Measurements from ENCODE around the gene TNFRSF11A.

TNFRSF11A gene

GRCh38 chr18:62345909-62346308 lies 20.8 kb downstream of the TNFRSF11A start:
- DNase-seq: no peak

- no peak for DNase-seq
These were observed 21.4 kb downstream of the TNFRSF11A start for GRCh38 chr18:62346333-62347088.

DNA sequence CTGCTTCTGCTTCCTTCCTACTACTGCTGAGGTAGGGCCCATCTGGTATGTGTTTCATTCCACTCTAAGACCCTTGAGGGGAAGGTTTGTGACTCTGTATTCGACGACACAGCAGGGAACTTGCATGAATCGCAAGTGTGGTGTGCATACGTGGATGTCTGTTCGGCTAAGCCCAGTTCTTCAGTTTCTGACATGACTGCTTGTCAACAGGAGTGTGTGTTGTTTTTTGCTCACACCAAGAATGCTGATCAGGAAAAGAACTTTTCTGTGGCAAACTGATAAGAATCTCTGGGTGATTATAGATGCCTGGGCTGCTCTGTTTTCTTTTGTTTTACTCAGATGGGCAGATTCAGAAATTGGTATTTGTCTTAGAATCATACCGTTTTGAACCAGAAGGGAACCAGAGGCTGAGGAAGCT lies 22.0 kb downstream of the TNFRSF11A start:
- no peak for DNase-seq

DNA sequence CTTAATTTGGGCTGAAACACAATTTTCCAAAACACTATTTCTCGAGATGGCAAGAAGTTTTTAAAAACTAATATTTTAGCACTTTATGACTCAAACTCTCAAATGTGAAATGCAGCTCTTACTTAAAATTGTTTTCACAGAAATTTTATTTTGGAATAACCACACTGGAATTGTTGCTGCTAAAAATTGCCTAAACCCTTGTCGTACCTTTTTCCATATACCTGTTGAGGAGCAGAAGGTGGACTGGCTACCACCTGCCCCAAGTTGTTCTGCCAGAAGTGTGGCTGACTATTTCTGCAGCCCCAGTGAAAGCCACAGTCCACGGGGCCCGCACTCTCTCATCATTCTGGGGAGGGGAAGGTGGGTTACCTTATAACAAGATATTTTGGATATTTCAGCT lies 23.4 kb downstream of the TNFRSF11A start:
- no peak for DNase-seq

GRCh38 chr18:62353170-62353569 lies 28.1 kb downstream of the TNFRSF11A start:
- no peak for DNase-seq

- no peak for DNase-seq
These were observed 29.0 kb downstream of the TNFRSF11A start for GRCh38 chr18:62354151-62354550.

DNA sequence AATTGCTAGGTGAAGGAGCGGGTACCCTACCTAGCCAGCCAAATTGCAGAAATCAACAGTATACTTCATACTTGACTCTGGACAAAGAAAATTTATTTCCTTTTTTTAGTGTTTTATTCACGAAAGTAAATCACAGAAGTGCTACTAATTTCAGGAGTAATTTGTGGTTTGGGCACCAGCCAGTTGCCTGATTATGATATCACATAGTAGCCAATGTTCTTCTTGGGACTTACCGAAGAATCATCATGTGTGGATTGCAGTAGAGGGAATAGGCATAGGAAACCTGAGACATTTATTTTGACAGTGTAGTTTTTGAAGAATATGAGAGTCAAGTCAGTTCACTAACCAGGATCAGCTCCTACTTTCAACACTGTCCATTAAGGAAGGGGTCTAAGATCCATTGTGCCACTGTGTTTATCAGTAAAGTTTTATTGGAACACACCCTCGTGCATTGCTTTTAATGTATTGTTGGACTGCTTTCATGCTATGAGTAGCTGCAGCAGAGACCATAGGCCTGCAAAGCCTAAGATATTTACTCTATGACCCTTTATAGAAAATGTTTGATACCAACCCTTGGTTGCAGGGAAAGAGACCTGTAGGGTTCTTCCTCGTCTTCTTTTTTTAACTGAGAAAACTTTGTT lies 32.1 kb downstream of the TNFRSF11A start:
- no peak for DNase-seq

GRCh38 chr18:62360805-62361204 lies 35.7 kb downstream of the TNFRSF11A start:
- no peak for DNase-seq

GRCh38 chr18:62361288-62361687 lies 36.2 kb downstream of the TNFRSF11A start:
- no peak for DNase-seq

GRCh38 chr18:62364558-62364957 lies 39.4 kb downstream of the TNFRSF11A start:
- DNase-seq: no peak

- no peak for DNase-seq
These were observed 40.3 kb downstream of the TNFRSF11A start for GRCh38 chr18:62365420-62365819.

GRCh38 chr18:62366992-62367391 lies 41.9 kb downstream of the TNFRSF11A start:
- no peak for DNase-seq

- DNase-seq: no peak
These were observed 43.0 kb downstream of the TNFRSF11A start for GRCh38 chr18:62368100-62368499.

DNA sequence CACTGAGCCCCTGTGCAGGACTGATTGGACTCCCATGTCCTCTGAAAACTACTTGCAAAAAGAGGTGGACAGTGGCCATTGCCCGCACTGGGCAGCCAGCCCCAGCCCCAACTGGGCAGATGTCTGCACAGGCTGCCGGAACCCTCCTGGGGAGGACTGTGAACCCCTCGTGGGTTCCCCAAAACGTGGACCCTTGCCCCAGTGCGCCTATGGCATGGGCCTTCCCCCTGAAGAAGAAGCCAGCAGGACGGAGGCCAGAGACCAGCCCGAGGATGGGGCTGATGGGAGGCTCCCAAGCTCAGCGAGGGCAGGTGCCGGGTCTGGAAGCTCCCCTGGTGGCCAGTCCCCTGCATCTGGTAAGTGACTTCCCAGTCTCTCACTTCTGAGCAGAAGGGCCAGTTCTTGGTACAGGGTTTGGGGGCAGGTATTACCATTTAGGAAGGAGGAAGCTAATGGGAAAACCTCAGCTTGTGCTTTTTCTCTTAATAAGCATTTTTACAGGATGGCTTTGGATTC lies 44.1 kb downstream of the TNFRSF11A start:
- no peak for DNase-seq

- DNase-seq: no peak
These were observed 45.3 kb downstream of the TNFRSF11A start for GRCh38 chr18:62370366-62370765.

DNA sequence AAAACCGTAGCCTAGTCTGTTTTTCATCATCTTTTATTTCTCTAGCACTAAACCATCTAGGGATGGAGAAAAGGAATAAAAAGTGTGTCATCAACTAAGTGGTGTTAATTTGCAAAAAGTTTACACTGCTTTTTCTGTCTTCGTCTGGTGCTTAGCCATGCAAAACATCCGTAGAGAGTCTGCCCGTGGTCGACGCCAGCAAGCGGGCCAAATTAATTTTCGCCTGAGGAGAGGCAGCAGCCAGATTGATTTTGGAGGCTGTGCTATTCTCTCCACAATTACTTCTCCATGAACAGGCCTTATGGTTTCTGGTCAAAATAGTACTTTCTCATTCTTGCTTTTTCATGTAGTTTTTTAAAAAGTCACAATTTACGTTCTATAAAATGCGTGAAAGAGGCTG lies 46.3 kb downstream of the TNFRSF11A start:
- DNase-seq: no peak

DNA sequence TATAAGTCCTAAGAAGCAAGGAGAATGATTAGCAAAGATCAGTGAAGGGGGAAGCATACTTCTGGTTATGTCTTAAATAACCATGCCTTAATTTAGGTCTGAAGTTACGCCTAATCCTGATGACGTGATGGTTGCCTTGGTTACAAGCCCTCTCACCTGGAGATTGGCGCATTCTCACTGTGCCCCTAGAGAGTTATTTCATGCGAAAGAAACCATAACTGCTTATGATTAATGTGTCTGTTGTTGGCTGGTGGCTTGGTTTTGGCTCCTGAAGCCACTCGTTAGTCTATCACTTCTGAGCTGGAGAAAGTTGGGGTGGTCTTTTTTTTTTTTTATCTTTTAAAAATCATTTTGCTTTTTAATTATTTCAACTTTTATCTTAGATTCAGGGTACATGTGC lies 47.0 kb downstream of the TNFRSF11A start:
- DNase-seq: no peak

GRCh38 chr18:62372882-62373281 lies 47.8 kb downstream of the TNFRSF11A start:
- DNase-seq: no peak

- no peak for DNase-seq
These were observed 49.4 kb downstream of the TNFRSF11A start for GRCh38 chr18:62374410-62374965.

GRCh38 chr18:62377131-62377807 lies 52.2 kb downstream of the TNFRSF11A start:
- no peak for DNase-seq

DNA sequence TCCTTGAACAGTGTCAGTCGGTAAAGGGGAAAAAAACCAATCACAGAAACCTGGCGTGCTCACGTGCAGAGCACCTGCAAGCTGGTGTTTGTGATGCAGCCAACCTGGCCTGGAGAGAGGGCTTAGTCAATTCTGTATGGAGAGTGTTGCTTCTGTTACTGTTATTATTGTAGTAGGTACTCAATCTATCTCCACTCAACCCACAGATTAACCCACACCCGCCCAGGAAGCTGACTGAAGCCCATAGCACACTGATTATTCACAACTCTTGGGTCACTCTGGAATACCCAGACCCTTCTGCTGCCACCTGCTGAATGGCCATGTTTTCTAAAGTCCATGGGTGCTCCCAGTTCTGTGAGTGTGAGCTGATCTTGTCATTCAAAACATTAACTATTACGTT lies 53.9 kb downstream of the TNFRSF11A start:
- no peak for DNase-seq

DNA sequence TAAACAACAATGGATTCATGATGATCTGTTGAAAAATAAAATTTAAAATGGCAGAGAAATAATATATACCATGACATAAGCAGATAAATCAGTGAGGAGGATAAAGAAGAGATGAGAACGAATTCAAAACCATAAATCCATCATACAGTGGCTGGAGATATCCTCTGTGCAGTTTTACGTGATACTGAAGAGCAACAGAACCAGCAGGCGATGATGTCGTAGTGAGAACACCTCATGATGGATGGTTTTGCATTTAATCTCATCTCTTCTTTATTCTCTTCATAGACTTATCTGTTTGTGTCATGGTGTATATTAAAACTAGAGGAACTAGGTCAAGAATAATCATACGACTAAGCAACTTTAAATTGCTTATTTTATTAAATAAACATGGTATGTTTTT lies 56.3 kb downstream of the TNFRSF11A start:
- DNase-seq: no peak

DNA sequence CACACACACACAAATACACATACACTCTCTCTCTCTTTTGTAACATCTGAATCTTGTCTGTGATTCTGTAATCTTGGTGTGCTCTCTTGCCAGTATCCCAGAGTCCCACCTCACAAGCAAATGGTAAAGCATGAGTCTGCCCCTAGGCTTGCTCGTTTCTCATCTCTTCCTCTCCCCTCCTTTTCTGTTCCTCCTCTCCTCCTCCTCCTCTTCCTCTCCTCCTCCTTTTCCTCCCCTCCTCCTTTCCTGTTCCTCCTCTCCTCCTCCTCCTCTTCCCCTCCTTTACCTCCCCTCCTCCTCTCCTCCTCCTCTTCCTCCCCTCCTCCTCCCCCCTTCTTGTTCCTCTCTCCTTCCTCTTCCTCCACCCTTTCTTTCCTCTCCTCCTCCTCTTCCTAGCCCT lies 59.0 kb downstream of the TNFRSF11A start:
- DNase-seq: no peak

Measured in RPMI8226 (cell line).